ENCODE data around the gene RRN3.

- TF ChIP-seq CTCF (IDR thresholded peaks at IDR 0.05; ENCODE audit: insufficient read depth, low read length) (no peak), REST (IDR thresholded peaks at IDR 0.05; ENCODE audit: insufficient replicate concordance, low read depth) (no peak), GABPA (IDR thresholded peaks at IDR 0.05; ENCODE audit: low read depth) (no peak)
These were observed 62.9 kb downstream of the RRN3 start for GRCh38 chr16:15031179-15031578.
